ENCODE data around the gene TTC31.

DNA sequence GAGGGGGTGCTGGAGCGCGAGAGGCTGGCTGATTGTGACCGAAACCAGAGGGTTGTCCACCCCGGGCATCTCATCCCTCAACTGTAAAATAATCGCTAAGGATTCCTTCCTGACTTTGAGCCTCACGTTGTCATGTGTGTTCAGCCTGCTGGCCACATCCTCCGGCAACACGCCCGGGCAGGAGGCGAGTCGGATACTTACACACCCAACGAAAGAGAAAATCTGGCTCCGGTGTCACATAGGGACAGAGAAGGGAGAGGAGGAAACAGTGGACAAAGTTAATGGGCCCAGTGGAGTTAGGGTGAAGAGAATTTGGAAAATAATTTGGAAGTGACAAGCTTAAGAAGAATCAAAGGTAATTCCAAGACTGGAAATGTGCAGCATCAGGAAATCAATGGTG lies 33.8 kb downstream of the TTC31 start:
- TF ChIP-seq, protein P1, sequence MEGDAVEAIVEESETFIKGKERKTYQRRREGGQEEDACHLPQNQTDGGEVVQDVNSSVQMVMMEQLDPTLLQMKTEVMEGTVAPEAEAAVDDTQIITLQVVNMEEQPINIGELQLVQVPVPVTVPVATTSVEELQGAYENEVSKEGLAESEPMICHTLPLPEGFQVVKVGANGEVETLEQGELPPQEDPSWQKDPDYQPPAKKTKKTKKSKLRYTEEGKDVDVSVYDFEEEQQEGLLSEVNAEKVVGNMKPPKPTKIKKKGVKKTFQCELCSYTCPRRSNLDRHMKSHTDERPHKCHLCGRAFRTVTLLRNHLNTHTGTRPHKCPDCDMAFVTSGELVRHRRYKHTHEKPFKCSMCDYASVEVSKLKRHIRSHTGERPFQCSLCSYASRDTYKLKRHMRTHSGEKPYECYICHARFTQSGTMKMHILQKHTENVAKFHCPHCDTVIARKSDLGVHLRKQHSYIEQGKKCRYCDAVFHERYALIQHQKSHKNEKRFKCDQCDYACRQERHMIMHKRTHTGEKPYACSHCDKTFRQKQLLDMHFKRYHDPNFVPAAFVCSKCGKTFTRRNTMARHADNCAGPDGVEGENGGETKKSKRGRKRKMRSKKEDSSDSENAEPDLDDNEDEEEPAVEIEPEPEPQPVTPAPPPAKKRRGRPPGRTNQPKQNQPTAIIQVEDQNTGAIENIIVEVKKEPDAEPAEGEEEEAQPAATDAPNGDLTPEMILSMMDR (IDR thresholded peaks at IDR 0.05) = no peak
- TF ChIP-seq SIN3A (IDR thresholded peaks at IDR 0.05; ENCODE audit: borderline replicate concordance, insufficient read depth, low read depth, low read length) (no peak), TCF7L2 (IDR thresholded peaks at IDR 0.05; ENCODE audit: low read depth, low read length) (no peak), POLR2AphosphoS5 (IDR thresholded peaks at IDR 0.05; ENCODE audit: low read depth, low read length) (no peak)

Data from Panc1 (cell line).